ENCODE data around the gene ZNF597. TPM values are rescaled to one million over a fixed set of nuclear protein-coding genes. Genes with fewer than 3 reads are reported as not detected.

ZNF597 gene
- 1.3 and 3.1 TPM in 2 replicates for total RNA-seq (2014; rRNA removed; shearing (Covaris generic); ENCODE audit: low replicate concordance)

- Histone ChIP-seq H3K4me1 (ENCODE audit: low read length) (peaks cover 9% of the 10 kb centered on the region; the same call in 1 of the 2 replicates), H3K9ac (ENCODE audit: low read length) (peak within 1 kb of the TSS; percentile 68), H3K9me2 (replicated peaks; ENCODE audit: insufficient read depth, low read length) (no peaks in the 10 kb centered on the region), H3K4me3 (ENCODE audit: low read length) (peak within 1 kb of the TSS; percentile 68), H3K36me3 (ENCODE audit: insufficient read depth, low read length) (peaks cover 6% of the 10 kb centered on the region), H3K27ac (ENCODE audit: low read length) (no peak within 1 kb of the TSS), H2AFZ (ENCODE audit: low read length) (no peak within 1 kb of the TSS), H4K20me1 (ENCODE audit: insufficient read depth, low read depth, low read length) (no peaks in the 10 kb centered on the region), H3K9me3 (ENCODE audit: low read length) (no peaks in the 10 kb centered on the region), H3K27me3 (ENCODE audit: low read length) (no peaks in the 10 kb centered on the region), H3K4me2 (ENCODE audit: low read depth, low read length, poor library complexity, severe bottlenecking) (peak within 1 kb of the TSS; percentile 55), H3K79me2 (ENCODE audit: low read length) (peaks cover 27% of the 10 kb centered on the region)
- DNase-seq = peak; percentile 94
These were observed at the start of gene ZNF597, which contains the start of gene NAA60 for GRCh38 chr16:3443108-3444031. TSS of gene ZNF597 (minus strand) at chr16:3443504. CDS start at chr16:3443153, 351 bp downstream. TSS of gene NAA60 (plus strand) at chr16:3443680. CDS start at chr16:3476228, 32,548 bp downstream.

- no peak overlapping the region for H3K4me3 ChIP-seq (ENCODE audit: low read length)
- no peaks in the 10 kb centered on the region for H3K36me3 ChIP-seq (ENCODE audit: insufficient read depth, low read length)
- H3K9me2 ChIP-seq (replicated peaks; ENCODE audit: insufficient read depth, low read length) = no peaks in the 10 kb centered on the region
- H3K9me3 ChIP-seq (ENCODE audit: low read length) = no peaks in the 10 kb centered on the region
- no peak overlapping the region for H3K4me2 ChIP-seq (ENCODE audit: low read depth, low read length, poor library complexity, severe bottlenecking)
- H3K9ac ChIP-seq (ENCODE audit: low read length) = no peak overlapping the region
- H4K20me1 ChIP-seq (ENCODE audit: insufficient read depth, low read depth, low read length) = 0 out of 2 replicates have a peak, but pooled peaks cover 6% of the 10 kb centered on the region
- no peak for DNase-seq
- no peaks in the 10 kb centered on the region for H3K27me3 ChIP-seq (ENCODE audit: low read length)
- no peak overlapping the region for H2AFZ ChIP-seq (ENCODE audit: low read length)
- no peaks in the 10 kb centered on the region for H3K79me2 ChIP-seq (ENCODE audit: low read length)
- no peaks in the 10 kb centered on the region for H3K4me1 ChIP-seq (ENCODE audit: low read length)
- H3K27ac ChIP-seq (ENCODE audit: low read length) = no peak overlapping the region
These were observed 49.1 kb upstream of the ZNF597 start for GRCh38 chr16:3492356-3492755.

- no peaks in the 10 kb centered on the region for H3K27me3 ChIP-seq (ENCODE audit: low read length)
- H2AFZ ChIP-seq (ENCODE audit: low read length) = no peak overlapping the region
- H3K9me2 ChIP-seq (replicated peaks; ENCODE audit: insufficient read depth, low read length) = no peaks in the 10 kb centered on the region
- no peak overlapping the region for H3K27ac ChIP-seq (ENCODE audit: low read length)
- H3K4me2 ChIP-seq (ENCODE audit: low read depth, low read length, poor library complexity, severe bottlenecking) = no peak overlapping the region
- no peak overlapping the region for H3K9ac ChIP-seq (ENCODE audit: low read length)
- no peaks in the 10 kb centered on the region for H3K79me2 ChIP-seq (ENCODE audit: low read length)
- H3K36me3 ChIP-seq (ENCODE audit: insufficient read depth, low read length) = no peaks in the 10 kb centered on the region
- H4K20me1 ChIP-seq (ENCODE audit: insufficient read depth, low read depth, low read length) = 0 out of 2 replicates have a peak, but pooled peaks cover 6% of the 10 kb centered on the region
- no peaks in the 10 kb centered on the region for H3K9me3 ChIP-seq (ENCODE audit: low read length)
- peak; percentile 59 for DNase-seq
- H3K4me3 ChIP-seq (ENCODE audit: low read length) = no peak overlapping the region
- H3K4me1 ChIP-seq (ENCODE audit: low read length) = no peaks in the 10 kb centered on the region
These were observed 47.8 kb upstream of the ZNF597 start for GRCh38 chr16:3490911-3491629.

- peaks cover 5% of the 10 kb centered on the region for H3K36me3 ChIP-seq (ENCODE audit: insufficient read depth, low read length)
- no peak overlapping the region for H2AFZ ChIP-seq (ENCODE audit: low read length)
- H3K9me2 ChIP-seq (replicated peaks; ENCODE audit: insufficient read depth, low read length) = no peaks in the 10 kb centered on the region
- no peaks in the 10 kb centered on the region for H3K27me3 ChIP-seq (ENCODE audit: low read length)
- H3K4me3 ChIP-seq (ENCODE audit: low read length) = no peak overlapping the region
- H4K20me1 ChIP-seq (ENCODE audit: insufficient read depth, low read depth, low read length) = 0 out of 2 replicates have a peak, but pooled peaks cover 6% of the 10 kb centered on the region
- H3K79me2 ChIP-seq (ENCODE audit: low read length) = no peaks in the 10 kb centered on the region
- no peak overlapping the region for H3K4me2 ChIP-seq (ENCODE audit: low read depth, low read length, poor library complexity, severe bottlenecking)
- H3K9me3 ChIP-seq (ENCODE audit: low read length) = no peaks in the 10 kb centered on the region
- no peak overlapping the region for H3K9ac ChIP-seq (ENCODE audit: low read length)
- H3K27ac ChIP-seq (ENCODE audit: low read length) = no peak overlapping the region
- H3K4me1 ChIP-seq (ENCODE audit: low read length) = no peaks in the 10 kb centered on the region
- DNase-seq = no peak
These were observed 45.5 kb upstream of the ZNF597 start for GRCh38 chr16:3488801-3489200.

- no peak overlapping the region for H3K4me2 ChIP-seq (ENCODE audit: low read depth, low read length, poor library complexity, severe bottlenecking)
- H3K4me3 ChIP-seq (ENCODE audit: low read length) = no peak overlapping the region
- DNase-seq = no peak
- H3K9ac ChIP-seq (ENCODE audit: low read length) = no peak overlapping the region
- H2AFZ ChIP-seq (ENCODE audit: low read length) = no peak overlapping the region
- H3K27me3 ChIP-seq (ENCODE audit: low read length) = no peaks in the 10 kb centered on the region
- H3K36me3 ChIP-seq (ENCODE audit: insufficient read depth, low read length) = peaks cover 5% of the 10 kb centered on the region
- no peaks in the 10 kb centered on the region for H3K79me2 ChIP-seq (ENCODE audit: low read length)
- H3K9me3 ChIP-seq (ENCODE audit: low read length) = no peaks in the 10 kb centered on the region
- 0 out of 2 replicates have a peak, but pooled peaks cover 6% of the 10 kb centered on the region for H4K20me1 ChIP-seq (ENCODE audit: insufficient read depth, low read depth, low read length)
- H3K4me1 ChIP-seq (ENCODE audit: low read length) = no peaks in the 10 kb centered on the region
- no peaks in the 10 kb centered on the region for H3K9me2 ChIP-seq (replicated peaks; ENCODE audit: insufficient read depth, low read length)
- no peak overlapping the region for H3K27ac ChIP-seq (ENCODE audit: low read length)
These were observed 44.5 kb upstream of the ZNF597 start for GRCh38 chr16:3487521-3488410.

GRCh38 chr16:3486506-3487215 lies 43.4 kb upstream of the ZNF597 start:
- H3K4me3 ChIP-seq (ENCODE audit: low read length) = no peak overlapping the region

GRCh38 chr16:3485821-3486505 lies 42.7 kb upstream of the ZNF597 start:
- no peak overlapping the region for H3K9ac ChIP-seq (ENCODE audit: low read length)
- H3K4me2 ChIP-seq (ENCODE audit: low read depth, low read length, poor library complexity, severe bottlenecking) = no peak overlapping the region
- H3K9me3 ChIP-seq (ENCODE audit: low read length) = no peaks in the 10 kb centered on the region
- no peak overlapping the region for H3K4me3 ChIP-seq (ENCODE audit: low read length)
- no peak for DNase-seq
- no peak overlapping the region for H2AFZ ChIP-seq (ENCODE audit: low read length)
- H3K9me2 ChIP-seq (replicated peaks; ENCODE audit: insufficient read depth, low read length) = no peaks in the 10 kb centered on the region
- peaks cover 5% of the 10 kb centered on the region for H3K36me3 ChIP-seq (ENCODE audit: insufficient read depth, low read length)
- no peaks in the 10 kb centered on the region for H3K27me3 ChIP-seq (ENCODE audit: low read length)
- no peaks in the 10 kb centered on the region for H3K4me1 ChIP-seq (ENCODE audit: low read length)
- H3K79me2 ChIP-seq (ENCODE audit: low read length) = no peaks in the 10 kb centered on the region
- no peak overlapping the region for H3K27ac ChIP-seq (ENCODE audit: low read length)
- peaks cover 5% of the 10 kb centered on the region; the same call in 1 of the 2 replicates for H4K20me1 ChIP-seq (ENCODE audit: insufficient read depth, low read depth, low read length)

More at GRCh38 chr16:3486506-3487215, 43.4 kb upstream of the ZNF597 start:
- Histone ChIP-seq H3K79me2 (ENCODE audit: low read length) (no peaks in the 10 kb centered on the region), H3K4me1 (ENCODE audit: low read length) (no peaks in the 10 kb centered on the region), H3K36me3 (ENCODE audit: insufficient read depth, low read length) (peaks cover 5% of the 10 kb centered on the region), H3K27ac (ENCODE audit: low read length) (no peak overlapping the region), H3K4me2 (ENCODE audit: low read depth, low read length, poor library complexity, severe bottlenecking) (no peak overlapping the region), H3K9me3 (ENCODE audit: low read length) (no peaks in the 10 kb centered on the region), H3K9me2 (replicated peaks; ENCODE audit: insufficient read depth, low read length) (no peaks in the 10 kb centered on the region), H2AFZ (ENCODE audit: low read length) (no peak overlapping the region), H3K27me3 (ENCODE audit: low read length) (no peaks in the 10 kb centered on the region), H3K9ac (ENCODE audit: low read length) (no peak overlapping the region), H4K20me1 (ENCODE audit: insufficient read depth, low read depth, low read length) (peaks cover 9% of the 10 kb centered on the region; the same call in 1 of the 2 replicates)
- no peak for DNase-seq
